GM12801 (cell line): ENCODE data around the gene DNAAF3.

Experiments
- TF ChIP-seq, protein P1 (sequence below): IDR thresholded peaks from one replicate; pipeline ENCODE4 v1.5.1; 2011; ENCODE audit warnings: control low read depth; ENCODE audit not compliant: insufficient read length; ENCODE audit errors: extremely low read depth

Gene DNAAF3

DNA sequence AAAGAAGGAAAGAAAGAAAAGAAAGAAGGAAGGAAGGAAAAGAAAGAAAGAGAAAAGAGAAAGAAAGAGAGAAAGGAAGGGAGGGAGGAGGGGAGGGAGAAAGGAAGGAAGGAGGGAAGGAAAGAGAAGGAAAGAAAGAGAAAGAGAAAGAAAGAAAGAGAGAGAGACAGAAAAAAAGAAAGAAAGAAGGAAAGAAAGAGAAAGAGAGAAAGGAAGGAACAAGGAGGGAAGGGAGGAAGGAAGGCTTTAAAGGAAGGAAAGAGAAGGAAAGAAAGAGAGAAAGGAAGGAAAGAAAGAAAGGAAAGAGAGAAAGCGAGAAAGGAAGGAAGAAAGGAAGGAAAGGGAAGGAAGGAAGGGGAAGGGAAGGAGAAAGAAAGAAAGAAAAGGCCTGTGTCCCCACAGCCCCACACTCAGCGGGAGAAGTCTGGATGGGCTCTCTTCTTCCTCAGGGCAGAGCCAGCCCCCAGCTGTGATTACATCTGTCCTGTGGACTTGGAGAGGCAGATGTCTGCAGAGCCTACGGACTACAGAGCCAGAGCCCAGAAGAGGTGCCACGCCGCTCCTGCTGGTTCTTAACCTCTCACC, 33.3 kb upstream of the DNAAF3 start:
- TF ChIP-seq, protein P1, sequence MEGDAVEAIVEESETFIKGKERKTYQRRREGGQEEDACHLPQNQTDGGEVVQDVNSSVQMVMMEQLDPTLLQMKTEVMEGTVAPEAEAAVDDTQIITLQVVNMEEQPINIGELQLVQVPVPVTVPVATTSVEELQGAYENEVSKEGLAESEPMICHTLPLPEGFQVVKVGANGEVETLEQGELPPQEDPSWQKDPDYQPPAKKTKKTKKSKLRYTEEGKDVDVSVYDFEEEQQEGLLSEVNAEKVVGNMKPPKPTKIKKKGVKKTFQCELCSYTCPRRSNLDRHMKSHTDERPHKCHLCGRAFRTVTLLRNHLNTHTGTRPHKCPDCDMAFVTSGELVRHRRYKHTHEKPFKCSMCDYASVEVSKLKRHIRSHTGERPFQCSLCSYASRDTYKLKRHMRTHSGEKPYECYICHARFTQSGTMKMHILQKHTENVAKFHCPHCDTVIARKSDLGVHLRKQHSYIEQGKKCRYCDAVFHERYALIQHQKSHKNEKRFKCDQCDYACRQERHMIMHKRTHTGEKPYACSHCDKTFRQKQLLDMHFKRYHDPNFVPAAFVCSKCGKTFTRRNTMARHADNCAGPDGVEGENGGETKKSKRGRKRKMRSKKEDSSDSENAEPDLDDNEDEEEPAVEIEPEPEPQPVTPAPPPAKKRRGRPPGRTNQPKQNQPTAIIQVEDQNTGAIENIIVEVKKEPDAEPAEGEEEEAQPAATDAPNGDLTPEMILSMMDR: no peak

DNA sequence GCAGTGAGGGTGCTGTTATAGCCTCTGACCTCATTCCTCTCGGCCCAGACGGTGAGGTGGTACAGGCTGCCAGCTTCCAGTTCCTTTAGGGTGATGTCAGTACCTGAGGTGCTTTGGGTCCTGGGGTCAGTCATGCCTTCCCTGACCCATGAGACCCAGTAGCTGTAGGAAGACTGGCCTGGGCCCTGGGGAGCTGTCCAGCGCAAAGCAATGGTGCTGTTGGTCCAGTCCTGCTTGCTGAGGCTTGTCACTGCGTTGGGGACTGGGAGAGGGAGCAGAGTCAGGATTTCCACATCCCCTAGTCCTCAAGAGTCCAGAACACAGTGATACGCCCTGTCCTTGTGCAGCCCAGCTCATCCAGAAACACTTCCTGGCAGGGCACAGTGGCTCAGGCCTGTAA, 32.2 kb upstream of the DNAAF3 start:
- TF ChIP-seq, protein P1: no peak

DNA sequence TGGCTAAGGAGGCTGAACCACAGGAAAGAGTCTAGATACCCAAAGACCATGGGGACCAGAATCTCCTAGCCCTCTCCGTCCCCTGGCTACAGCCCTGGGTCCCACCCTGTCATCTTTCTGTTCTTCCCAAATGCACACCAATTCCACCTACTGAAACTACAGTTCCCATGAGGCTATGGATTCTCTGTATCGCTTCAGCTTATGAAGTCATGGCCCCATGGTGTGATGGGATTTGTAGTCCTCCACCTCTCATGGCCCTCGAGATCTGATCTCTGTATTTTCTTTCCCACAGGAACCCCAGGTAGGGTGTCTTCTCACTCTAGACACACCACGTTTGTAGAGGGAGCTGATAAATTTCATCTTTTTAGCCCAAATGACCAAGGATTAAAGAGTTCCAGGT, 31.1 kb upstream of the DNAAF3 start:
- TF ChIP-seq, protein P1: no peak

DNA sequence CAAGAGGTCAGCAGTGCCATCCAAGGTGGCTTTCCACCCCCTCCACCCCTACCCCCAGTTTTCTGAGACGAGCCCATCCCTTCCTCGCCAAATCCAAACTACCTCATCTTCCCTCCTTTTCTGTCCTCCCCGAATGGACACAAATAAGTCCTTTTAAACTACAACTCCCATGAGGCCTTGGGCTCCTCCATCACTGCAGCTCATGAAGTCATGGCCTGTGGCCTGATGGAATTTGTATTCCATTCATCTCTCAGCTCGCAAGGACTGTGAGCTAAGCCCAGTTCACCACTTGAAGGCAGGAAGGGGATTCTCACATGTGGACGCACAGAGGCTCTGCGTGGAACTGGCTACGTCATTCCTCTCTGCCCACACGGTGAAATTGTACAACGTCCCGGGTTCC, 30.4 kb upstream of the DNAAF3 start:
- TF ChIP-seq, protein P1: no peak

DNA sequence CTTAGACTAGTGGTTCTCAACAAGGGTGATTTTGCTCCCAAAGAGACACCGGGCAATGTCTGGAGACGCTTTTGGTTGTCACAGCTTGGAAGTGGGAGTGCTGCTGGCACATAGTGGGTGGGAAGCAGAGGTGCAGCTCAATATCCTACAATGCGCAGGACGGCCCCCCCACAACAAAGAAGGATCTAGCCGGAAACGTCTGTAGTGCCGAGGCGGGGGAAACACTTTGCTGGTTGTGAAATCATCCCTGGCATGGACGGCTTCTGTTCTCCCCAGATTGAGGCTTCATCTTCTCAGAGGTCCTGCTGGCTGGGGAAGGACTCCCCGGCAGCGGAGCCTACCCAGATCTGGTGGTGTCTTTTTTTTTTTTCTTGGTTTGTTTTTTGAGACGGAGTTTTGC, 27.1 kb upstream of the DNAAF3 start:
- TF ChIP-seq, protein P1: no peak

DNA sequence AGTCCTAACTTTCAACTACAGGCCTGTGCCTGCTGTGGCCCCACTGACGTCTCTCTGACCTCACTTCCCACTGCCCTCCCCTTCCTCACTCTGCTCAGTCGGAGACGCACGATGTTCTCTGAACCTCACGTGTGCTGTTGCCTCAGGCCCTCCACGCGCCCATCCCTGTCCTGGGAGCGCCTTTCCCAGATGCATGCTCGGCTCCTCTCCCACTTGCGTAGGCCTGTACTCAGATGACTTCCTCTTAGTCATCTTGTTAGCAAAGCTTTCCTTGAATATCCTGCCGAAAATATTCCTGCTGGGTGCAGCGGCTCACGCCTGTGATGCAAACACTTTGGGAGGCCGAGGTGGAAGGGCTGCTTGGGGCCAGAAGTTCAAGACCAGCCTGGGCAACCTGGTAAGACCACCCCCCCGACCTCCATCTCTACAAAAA, 23.0 kb upstream of the DNAAF3 start:
- TF ChIP-seq, protein P1: no peak

DNA sequence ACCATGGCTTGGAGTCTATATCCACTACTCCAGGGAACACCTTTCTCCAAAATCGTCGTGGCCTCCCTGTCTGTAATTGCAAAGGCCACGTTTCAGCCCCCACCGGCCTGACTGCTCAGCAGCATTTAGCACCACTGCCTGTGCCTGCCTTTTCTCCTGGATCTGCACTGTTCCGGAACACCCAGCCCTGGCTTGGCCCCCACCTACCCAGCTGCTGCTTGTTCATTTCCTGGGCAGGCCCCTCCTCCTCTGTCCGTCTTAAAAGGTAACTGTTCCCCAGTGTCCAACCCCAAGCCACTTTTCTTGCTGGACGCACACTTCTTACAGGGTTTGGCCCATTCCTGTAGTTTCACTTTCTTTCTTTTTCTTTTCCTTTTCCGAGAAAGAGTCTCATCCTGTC, 22.2 kb upstream of the DNAAF3 start:
- TF ChIP-seq, protein P1: no peak

DNA sequence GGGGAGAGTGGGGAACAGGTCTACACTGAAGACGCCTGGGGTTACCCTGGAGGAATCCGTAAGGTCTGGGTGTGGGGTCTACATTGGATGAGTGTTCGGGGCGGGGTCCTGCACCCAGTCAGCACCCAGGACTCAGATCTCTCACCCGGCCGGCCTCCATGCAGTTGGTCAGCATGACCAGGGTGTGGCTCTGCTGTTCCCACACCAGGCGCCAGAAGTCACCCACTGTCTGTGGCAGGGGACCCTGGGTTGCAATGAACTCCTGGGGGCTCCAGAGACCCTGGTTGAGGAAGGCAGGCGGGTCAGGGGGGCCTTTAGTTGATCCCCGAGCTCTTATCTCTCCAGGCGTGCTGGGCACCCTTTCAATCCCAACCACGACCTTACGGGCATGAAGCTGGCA, 19.7 kb upstream of the DNAAF3 start:
- TF ChIP-seq, protein P1: no peak
